ENCODE measurements around the gene SHF.

Gene SHF

DNA sequence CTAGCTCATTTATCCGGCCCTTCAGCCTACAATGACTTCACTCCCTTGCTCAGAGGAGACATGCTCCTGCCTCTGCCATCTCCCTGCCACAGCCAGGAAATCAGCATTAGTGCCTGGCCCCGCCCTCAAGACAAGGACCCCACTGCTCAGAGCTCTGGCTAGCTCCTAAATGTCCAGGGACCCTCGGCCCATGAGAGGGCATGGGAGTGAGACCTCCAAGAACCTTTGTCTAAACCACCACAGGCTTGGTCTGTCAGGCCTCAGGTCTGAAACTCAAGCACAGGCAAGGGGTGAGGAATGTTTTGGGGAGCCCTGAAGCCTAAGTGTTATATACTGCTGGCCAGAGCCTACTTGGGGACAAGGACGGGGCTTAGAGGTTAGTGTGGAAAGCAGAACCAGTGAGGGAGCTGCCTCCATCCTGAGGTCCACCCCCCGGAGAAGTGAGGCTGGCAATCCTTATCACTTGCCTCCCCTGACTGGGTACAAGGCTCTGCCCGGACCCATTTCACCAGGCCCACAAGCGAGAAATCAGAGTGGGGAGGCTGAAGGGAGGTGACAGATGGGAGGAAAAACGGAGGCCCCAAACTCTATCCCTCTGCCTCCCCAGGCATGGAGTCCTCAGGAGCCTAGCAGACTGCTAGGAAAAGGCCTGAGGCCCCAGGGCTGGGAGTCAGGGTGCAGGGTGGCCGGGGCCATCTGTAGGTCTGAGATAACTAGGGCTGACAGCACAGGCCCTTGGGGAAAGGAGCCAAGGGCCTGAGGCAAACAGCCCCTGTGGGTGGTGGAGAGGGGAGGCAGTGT, 18.8 kb downstream of the SHF start:
- no peak for DNase-seq

DNA sequence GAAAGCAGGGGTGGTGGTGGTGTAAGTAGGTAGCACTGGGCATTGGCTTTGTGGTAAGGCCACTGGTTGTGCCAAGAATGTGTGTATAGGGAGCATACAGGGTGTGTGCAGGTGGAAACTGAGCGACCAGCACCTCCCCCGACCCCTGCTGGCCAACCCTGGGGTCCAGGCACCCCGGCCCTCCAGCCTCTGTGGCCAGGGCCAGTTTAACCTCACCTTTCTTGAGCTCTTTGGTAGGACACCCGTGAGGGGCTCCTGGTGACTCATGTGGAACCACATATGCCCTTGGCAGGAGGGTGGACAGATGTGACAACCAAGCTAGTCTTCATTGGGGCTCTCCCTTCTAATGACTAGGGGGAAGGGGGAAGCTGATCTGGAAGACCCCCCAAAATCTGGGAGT, 19.5 kb downstream of the SHF start:
- DNase-seq = no peak

DNA sequence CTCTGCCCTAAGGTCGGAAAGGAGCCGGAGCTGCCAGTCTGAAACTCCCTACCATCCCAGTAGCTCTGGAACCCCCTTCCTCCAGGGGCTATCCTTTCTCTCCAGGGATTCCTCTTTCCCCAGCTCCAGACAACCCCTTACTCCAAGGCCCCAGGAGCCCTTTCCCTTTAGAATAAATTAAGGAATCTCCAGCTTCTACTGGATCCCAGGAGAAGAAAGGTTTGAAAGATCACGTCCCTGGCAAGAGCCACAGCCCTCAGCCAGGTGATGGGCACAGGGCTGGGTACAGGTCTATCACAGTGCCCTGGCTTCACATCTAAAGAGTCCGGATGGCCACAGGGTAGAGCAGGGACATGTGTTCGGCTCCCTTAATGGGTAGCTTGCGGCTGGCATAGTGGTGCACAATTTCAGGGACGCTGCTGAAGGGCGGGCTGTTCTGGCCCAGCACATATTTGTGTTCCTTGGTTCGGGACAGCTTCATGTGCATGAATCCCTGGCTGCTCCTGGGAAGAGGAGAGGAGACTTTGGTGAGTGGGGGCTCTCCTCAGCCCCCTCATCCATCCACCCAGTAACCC, 20.0 kb downstream of the SHF start:
- DNase-seq = no peak

DNA sequence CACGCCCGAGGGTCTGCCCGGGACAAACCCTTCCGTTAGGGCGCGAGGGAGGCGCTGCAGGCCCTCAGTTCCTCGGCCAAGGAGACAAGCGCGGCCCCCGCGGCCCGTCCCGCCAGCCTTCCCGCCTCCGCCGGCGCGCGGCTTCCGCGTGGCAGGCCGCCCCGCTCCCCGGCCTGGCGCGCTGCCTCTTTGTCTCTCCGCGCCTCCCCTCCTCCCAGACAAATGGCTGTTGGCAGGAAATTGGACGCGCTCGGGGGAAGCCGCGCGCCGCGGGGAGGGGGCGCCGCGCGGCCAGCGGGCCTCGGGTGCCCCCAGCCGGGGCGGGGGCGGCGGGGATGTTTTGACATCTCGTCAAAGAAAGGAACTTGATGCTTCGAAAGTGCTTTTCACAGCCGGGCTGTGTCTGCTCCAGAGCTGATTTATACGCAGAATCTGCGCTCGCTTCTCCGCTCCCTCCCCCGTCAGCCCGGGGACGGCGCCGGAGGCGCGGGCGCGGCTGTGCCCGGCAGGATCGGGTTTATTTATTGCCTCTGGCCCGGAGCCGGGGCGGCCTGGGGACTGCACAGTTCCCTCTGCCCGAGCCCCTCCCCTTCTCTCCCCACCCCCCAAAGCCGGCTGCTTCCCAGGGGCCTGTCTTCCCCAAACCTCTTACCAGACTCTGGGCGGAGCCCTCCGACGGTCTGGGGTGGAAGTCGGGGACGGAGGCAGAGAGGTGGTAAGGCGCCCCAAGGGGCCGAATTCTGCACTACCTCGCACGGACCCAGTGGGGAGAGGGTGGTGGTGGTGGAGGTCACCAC, 20.7 kb downstream of the SHF start:
- DNase-seq = peak; percentile 42

DNA sequence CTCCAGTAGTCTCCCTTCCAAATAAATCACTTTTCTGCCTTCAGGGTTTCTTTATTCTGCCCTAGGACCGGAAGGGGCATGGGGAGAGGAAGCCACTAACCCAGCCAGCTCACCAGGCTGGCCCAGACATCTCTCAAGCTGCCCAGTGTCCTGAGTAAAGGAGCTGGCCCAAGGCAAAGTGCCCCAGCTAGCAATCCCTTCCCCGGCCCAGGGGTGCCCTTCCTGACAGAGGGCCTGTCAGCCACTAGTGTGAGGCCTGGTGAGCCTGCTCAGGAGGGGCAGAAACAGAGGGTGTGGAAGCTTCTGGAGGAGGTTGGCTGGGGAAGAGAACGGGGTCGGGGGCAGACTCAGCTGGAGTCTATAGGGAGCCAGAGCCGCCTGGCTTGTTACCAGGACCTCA, 22.2 kb downstream of the SHF start:
- DNase-seq = no peak

DNA sequence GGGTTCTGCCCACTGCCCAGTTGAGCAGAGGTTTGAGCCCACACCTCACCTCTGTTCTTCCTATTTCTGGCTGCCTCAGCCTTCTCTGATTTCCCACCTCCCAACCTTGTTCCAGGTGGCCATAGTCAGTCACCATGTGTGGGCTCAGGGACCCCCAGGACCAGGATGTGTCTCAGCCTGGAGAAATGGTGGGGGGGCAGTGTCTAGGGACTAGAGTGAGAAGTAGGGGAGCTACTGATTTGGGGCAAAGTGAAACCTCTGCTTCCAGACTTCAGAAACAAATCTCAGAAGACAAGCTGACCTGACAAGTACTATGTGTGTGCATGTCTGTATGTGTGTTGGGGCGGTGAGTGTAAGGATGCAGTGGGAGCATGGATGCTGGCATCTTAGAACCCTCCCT, 22.9 kb downstream of the SHF start:
- DNase-seq = no peak

DNA sequence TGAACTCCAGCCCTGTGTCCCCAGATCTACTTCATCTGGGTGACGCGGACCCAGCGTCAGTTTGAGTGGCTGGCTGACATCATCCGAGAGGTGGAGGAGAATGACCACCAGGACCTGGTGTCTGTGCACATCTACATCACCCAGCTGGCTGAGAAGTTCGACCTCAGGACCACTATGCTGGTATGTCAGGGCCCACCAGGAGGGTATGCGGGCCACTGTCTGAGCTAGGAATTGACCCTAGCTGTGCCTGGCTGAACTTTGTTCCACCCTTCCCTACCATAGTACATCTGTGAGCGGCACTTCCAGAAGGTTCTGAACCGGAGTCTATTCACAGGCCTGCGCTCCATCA, 24.3 kb downstream of the SHF start:
- DNase-seq = no peak

DNA sequence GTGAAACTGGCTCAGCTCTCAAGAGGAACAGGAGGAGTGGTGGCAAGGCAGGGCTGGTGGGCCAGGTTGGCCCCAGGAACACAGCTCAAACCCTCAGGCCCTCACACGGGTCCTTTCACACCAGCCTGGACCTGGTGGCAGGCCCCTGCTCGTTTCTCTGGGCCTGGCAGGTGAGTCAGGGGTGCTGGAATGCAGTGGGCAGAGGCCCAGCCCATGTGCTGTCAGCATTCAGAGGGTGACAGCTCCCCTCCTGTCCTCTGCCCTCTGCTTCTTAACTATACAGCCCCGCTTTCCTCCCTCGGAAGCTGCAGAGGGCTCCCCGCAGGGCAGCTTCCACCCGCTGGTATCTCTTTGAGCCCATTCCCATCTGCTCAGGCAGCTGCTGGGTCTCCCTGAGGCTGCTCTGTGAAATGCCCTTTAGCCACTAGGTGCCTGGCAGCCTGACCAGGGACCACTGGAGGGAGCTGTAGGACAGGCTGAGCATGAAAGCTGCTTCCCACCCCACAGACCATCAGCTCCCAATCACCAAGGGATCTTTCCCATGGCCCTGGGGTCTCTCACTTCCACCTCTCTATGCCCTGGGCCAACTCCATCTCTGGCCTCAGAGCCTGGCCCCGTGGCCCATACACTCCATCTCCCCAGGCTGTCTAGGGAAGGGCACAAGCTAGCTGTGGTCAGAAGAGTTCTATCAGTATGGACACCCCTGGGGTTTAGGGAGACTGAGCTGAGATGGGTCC, 24.8 kb downstream of the SHF start:
- DNase-seq = peak; percentile 20

DNA sequence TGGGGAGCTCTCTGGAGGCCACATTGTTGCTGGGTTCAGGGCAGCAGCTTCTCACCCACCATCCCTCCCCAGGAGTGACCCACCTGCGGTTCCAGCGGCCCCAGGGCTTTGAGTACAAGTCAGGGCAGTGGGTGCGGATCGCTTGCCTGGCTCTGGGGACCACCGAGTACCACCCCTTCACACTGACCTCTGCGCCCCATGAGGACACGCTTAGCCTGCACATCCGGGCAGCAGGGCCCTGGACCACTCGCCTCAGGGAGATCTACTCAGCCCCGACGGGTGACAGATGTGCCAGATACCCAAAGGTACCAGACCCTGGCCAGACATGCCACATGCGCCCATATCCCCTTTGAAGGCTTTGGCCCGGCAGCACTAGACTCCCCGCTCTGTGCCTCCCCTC, 26.1 kb downstream of the SHF start:
- DNase-seq = no peak

DNA sequence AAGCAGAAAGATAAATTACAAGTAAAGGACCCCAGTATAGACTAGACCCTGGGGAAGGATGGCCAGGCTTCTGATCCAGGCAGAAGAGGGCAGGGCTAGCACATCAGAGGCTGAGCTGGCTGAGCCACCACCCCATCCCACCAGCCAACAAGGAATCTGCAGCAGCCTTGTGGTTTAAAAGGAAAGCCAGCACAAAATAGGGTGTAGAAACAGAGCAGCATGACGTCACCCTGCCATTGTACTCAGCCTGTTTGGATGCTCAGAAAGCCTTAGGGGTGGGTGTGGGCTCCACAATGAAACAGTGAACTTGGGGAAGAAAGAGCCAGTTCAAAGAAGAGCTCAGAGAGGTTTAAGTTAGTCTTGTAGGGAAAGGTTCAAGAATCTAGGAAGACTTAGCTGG, 29.8 kb downstream of the SHF start:
- DNase-seq = no peak

DNA sequence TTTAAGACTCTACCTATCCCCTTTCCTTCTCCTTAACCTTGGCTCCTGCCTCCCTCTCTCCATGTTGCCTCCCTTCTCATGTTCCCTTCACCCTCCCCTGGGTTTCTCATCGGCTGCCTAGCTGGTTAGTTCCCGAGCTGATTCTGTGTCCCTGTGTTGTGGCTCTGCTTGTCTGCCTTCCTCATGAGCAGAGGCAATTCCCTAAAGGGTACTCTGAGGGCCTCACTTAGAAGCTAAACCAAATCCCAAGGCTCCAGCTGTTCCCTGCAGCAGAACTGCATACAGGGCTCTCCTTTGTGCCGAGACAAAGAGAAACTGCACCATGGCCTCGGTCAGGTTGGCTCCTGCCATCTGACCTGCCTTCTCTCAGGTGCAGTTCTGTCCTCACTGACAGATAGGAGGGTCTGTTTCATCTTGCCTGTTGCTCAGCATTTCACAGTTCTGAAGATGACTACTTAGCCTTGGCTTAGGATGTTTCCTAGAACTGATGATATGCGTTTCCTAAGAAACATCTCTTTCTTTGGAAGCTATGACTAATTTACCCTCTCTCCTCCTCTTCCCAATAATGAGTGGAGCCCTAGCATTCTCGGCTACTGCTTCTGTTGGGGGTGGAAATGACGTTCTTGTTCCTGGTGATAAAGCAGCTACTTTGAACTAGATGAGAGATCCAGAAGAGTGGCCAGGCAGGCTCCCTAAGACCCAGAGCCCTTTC, 30.9 kb downstream of the SHF start:
- DNase-seq = no peak

DNA sequence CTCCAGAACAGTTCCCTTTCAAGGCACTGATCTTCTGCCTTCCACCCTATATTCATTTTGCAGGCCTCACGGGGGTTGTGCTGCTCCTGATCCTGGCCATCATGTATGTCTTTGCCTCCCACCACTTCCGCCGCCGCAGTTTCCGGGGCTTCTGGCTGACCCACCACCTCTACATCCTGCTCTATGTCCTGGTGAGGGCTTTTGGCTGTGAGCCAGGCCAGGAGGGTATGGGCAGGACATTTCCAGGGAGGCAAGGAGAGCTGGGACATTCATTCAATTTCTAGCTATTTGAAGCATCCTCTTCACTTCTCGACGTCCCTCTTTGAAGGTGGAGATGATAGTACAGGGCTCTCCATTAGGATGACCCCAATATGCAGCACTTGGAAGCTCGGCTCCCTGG, 32.0 kb downstream of the SHF start:
- no peak for DNase-seq

DNA sequence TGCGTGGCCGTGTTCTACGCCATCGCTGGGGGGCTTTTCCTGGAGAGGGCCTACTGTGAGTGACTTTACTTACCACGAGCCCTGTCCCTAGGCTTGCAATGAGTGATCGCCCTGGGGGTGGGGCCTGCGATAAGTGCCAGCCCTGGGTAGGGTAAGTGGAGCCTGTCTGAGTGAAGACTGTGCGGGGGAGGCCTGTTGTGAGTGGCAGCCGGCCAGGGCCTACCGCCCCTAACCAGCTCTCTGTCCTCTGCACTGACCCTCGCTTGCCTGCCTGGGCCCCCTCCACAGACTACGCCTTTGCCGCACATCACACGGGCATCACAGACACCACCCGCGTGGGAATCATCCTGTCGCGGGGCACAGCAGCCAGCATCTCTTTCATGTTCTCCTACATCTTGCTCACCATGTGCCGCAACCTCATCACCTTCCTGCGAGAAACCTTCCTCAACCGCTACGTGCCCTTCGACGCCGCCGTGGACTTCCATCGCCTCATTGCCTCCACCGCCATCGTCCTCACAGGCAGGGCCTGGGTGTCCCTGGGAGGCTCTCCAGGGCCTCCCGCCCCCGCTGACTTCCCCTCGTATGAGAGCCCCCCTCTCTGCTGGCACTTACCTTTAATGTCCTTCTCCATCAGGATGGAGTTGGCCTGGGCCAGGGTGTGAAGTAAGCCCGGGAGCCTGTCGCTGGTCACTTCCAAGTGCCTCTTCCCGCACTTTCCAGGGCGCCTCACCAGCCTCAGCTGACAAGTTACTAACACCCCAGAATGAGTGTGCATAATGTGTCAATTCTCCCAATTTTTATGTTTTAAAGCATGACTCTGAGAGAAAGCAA, 35.6 kb downstream of the SHF start:
- no peak for DNase-seq

DNA sequence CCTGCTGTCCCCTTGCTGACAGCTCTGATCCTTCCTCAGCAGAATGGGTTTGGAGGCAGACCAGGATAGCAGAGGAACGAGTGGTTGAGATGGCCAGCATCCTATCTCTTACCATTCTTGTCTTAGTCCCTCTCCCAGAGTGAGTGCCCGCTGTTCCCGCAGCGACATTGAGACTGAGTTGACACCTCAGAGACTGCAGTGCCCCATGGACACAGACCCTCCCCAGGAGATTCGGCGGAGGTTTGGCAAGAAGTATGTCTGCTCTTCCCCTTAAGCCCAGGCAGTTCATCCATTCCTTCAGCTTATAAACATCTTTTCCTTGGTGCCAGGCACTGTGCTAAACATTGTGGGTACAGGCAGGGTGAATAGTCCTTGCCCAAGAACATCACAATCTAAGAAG, 36.8 kb downstream of the SHF start:
- no peak for DNase-seq

DNA sequence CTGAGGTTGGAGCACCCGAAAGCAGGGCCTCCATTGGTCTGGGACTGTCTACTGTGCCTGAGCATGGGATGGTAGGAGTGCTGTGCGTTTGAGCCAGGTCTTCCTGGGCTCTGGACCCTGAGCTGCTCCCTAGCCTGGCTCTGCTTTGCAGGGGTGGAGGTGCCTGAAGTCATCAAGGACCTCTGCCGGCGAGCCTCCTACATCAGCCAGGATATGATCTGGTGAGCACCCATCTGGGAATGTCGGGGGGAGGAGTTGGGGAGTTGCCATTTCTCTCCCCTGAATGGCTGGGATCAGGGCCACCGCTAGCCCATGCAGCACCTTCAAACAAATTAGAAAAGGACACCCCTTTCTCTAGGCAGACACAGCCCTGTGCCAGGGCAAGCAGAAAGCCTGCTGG, 37.3 kb downstream of the SHF start:
- no peak for DNase-seq

DNA sequence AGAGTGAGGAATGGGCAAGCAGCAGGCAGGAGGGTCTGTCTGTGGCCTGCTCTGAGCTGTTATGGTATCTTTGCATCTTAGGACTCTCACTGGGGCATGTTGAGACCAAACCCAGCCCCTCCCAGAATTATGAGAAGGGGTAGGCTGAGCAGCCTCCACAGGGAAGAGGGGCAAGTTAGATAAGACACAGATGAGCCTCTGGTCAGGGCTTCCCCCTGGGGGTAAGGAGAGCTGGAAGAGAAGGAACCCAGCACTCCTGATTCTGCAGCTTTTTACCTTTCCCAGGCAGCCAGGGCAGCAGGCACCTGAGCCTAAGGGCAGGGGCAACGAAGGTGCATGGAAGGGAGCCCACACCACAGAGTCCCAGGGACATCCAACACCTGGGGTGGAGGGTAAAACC, 38.7 kb downstream of the SHF start:
- DNase-seq = no peak

DNA sequence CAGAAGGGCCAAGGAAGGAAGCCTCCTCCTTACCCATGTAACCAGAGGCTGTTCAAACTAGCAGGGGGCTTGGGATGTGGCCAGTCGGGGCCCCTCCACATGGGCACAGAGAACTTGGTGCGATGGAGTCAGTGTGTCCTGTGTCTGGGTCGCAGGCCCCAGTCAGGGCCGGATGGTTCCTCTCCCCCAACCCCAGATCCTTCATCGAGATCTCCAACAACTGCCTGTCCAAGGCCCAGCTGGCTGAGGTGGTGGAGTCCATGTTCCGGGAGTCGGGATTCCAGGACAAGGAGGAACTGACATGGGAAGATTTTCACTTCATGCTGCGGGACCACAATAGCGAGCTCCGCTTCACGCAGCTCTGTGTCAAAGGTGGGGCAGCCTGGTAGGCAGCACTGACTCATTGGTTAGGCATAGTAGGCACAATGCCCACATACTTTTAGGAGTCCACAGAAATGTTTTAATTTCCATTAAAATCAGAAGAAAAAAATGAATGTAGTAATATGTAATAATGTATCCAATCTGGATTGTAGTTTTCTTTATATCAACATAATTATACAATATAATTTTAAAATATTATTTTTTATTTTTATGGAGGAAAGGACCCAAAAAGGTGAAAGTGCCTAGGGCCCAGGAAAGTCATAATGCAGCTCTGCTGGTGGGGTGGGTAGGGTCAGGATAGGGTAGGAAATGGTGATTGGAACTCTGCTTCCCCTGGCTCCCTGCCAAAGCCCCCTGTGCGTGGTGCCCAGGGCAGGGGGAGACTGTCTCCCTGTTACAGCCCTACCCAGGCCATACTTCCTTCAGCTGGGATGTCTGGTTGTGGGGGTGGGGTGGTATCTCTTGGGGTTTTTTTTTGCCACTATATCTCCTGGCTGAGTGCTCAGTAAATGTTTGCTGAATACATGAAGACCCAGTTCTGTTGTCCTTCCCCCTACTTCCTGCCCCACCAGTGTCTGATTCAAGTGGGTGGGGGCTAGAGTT, 39.4 kb downstream of the SHF start:
- DNase-seq = no peak

DNA sequence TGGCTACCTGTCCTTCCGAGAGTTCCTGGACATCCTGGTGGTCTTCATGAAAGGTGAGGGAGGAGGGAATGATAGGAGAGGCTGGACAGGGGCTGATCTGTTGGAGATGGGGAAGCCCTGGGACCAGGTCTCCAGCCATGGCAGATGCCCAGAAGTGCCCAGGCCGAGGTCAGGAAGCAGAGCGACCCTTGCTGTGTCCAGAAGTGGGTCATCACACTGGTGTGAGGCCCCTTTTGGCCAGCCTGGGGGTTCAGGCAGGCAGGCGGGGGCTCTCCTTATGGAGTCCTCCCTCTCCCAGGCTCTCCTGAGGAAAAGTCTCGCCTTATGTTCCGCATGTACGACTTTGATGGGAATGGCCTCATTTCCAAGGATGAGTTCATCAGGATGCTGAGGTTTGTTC, 40.2 kb downstream of the SHF start:
- no peak for DNase-seq

DNA sequence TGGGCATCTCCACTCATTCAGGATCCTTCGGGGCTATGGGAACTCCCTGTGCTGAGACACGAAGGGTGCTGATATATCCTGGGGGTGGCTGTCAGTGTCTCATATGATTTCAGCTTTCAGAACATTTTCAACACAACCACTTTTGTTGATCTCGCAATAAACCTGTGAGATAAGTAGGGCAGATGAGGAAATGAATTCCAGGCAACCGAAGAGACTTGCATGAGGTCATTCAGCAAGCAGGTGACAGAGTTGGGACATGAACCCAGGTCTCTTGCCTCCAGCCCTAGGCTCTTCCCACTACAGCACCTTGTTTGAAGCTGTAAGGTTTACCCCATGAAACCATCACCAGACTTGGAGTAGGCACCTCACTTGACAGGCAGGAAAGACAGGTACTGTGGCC, 41.4 kb downstream of the SHF start:
- DNase-seq = no peak

DNA sequence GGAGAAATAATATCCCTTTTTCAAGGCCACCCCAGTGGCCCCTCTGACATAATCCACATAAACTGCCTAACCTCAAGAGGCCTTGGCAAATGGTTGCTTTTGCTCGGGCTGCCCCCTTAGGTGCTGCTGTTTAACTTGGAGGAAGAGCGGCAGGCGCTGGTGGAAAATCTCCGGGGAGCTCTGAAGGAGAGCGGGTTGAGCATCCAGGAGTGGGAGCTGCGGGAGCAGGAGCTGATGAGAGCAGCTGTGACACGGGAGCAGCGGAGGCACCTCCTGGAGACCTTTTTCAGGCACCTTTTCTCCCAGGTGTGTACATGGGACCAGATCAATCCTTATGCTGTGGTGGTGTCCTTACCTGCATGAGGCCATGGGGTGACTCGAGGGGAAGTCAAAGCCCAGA, 43.0 kb downstream of the SHF start:
- no peak for DNase-seq

DNA sequence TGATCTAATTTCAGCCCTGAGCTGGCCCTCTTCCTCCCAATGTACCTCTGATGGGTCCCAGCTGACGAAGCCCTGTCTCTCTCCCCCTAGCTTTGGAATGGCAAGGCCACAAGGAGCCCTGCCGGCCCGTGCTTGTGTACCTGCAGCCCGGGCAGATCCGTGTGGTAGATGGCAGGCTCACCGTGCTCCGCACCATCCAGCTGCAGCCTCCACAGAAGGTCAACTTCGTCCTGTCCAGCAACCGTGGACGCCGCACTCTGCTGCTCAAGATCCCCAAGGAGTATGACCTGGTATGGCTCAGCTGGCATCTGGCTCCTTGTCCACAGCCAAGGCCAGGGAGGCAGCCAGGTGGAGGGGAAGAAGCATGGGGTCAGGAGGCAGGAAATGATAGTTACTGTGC, 43.8 kb downstream of the SHF start:
- no peak for DNase-seq
